NCI-H2227 (cell line): Measurements from ENCODE around the gene SPRN.
"Not testable (repeated sequence)": the region's sequence is repeated elsewhere in the genome, so short reads cannot be mapped to it uniquely, and the experiment has no call there.

Source experiments
- DNase-seq: peaks from one replicate; lab custom pipeline; 2025; ENCODE audit not compliant: unreplicated experiment; lab: John Stamatoyannopoulos, UW

Gene SPRN

GRCh38 chr10:133440633-133441285 lies 16.3 kb upstream of the SPRN start:
- no peak for DNase-seq

GRCh38 chr10:133439517-133440461 lies 15.4 kb upstream of the SPRN start:
- DNase-seq = no peak

- no peak for DNase-seq
Measured at GRCh38 chr10:133438711-133439273, 14.4 kb upstream of the SPRN start.

GRCh38 chr10:133432789-133433188 lies 8.4 kb upstream of the SPRN start:
- not testable (repeated sequence) for DNase-seq

GRCh38 chr10:133431888-133432613 lies 7.6 kb upstream of the SPRN start:
- not testable (repeated sequence) for DNase-seq

- not testable (repeated sequence) for DNase-seq
Measured at GRCh38 chr10:133429571-133429970, 5.1 kb upstream of the SPRN start.

GRCh38 chr10:133424102-133424501 lies 323 bp downstream of the SPRN start:
- peak; percentile 20 for DNase-seq

GRCh38 chr10:133422807-133423771 lies 1.3 kb downstream of the SPRN start:
- no peak for DNase-seq

- no peak for DNase-seq
Measured at GRCh38 chr10:133422223-133422806, 2.1 kb downstream of the SPRN start.

GRCh38 chr10:133421336-133422222 lies 2.8 kb downstream of the SPRN start:
- no peak for DNase-seq

- DNase-seq = no peak
Measured at GRCh38 chr10:133420579-133420978, 3.8 kb downstream of the SPRN start.

GRCh38 chr10:133420028-133420427 lies 4.4 kb downstream of the SPRN start:
- DNase-seq = no peak

- no peak for DNase-seq
Measured at GRCh38 chr10:133419211-133419950, 5.0 kb downstream of the SPRN start.

GRCh38 chr10:133418289-133418993 lies 6.0 kb downstream of the SPRN start:
- DNase-seq = no peak

- no peak for DNase-seq
Measured at GRCh38 chr10:133415752-133416151, 8.7 kb downstream of the SPRN start.

- DNase-seq = not testable (repeated sequence)
Measured at GRCh38 chr10:133414401-133414800, 10.0 kb downstream of the SPRN start.

- DNase-seq = no peak
Measured at GRCh38 chr10:133412381-133412711, 12.1 kb downstream of the SPRN start.
